ENCODE results near the gene ZFYVE21. TPM values are rescaled to one million over a fixed set of nuclear protein-coding genes. Genes with fewer than 3 reads are reported as not detected.

ZFYVE21 gene
- total RNA-seq, 1 experiment from 2014 or later, result 31.3 TPM

DNA sequence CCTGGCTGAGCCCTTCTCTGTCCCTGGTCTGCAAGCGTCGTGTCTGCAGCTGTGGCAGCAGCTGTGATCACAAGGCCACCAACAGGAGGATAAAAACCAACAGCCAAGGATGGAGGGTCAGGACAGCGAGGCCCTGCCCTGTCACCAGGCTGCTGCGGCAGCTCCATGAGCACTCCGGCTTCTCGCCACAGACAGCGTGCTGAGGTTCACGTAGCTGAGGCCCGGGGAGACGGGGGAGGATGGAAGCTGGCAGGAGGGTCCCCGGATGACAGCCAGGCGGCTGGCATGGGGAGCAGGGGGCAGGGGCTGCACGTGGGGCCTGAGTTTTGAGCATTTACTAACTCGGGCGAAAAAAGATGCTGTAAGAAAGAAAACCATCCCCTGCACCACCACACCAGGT is 5.8 kb upstream of the ZFYVE21 start:
- ChIA-PET RAD21 (ENCODE audit: low non-redundant PET in 1 of 2, low total read pairs in 2 of 2, uncharacterized antibody in 2 of 2, unreplicated experiment in 2 of 2) (interaction anchor here in 1 of 2 experiments (0.6 kb wide), 1 partner anchor 181 kb away, joined by 3 read pairs; the partner anchor contains the start of gene TRMT61A), POLR2A (no interaction called here), CTCF (no interaction called here)
- peaks cover 8% of the 10 kb centered on the region; the same call in 1 of the 2 replicates for H4K20me1 ChIP-seq (ENCODE audit: insufficient read depth)
- H3K9me2 ChIP-seq (ENCODE audit: insufficient read depth), result no peaks in the 10 kb centered on the region
- peaks cover 8 to 48% of the 10 kb centered on the region in 2 experiments; a peak in 3 of 4 replicates for H3K36me3 ChIP-seq (ENCODE audit: control insufficient read depth in 1 of 2, insufficient read depth in 2 of 2, low read length in 2 of 2)
- ATAC-seq (no peak), DNase-seq (ENCODE audit: low read depth, low spot score) (no peak)
- H3K9ac ChIP-seq (ENCODE audit: low read length), result no peak overlapping the region
- no peak overlapping the region; the same call in 1 of the 2 replicates for H3K27ac ChIP-seq (ENCODE audit: low read depth, low read length)
- no peaks in the 10 kb centered on the region for H3K27me3 ChIP-seq (ENCODE audit: insufficient read depth, low read length)
- no peaks in the 10 kb centered on the region for H3K9me3 ChIP-seq (ENCODE audit: control insufficient read depth in 1 of 2, insufficient read depth in 1 of 2, low read depth in 1 of 2, low read length in 2 of 2)
- no peak overlapping the region for H2AFZ ChIP-seq (ENCODE audit: low read depth, low read length, poor library complexity, severe bottlenecking)
- TF ChIP-seq ZNF274 (IDR thresholded peaks at IDR 0.05; ENCODE audit: low read depth, low read length) (no peak), FOSL1 (IDR thresholded peaks at IDR 0.05; ENCODE audit: low read depth) (no peak), POLR2AphosphoS5 (IDR thresholded peaks at IDR 0.05; ENCODE audit: low read depth, low read length) (0 out of 2 replicates have a peak, but pooled peaks have one; percentile 11)
- TF ChIP-seq, protein P1, sequence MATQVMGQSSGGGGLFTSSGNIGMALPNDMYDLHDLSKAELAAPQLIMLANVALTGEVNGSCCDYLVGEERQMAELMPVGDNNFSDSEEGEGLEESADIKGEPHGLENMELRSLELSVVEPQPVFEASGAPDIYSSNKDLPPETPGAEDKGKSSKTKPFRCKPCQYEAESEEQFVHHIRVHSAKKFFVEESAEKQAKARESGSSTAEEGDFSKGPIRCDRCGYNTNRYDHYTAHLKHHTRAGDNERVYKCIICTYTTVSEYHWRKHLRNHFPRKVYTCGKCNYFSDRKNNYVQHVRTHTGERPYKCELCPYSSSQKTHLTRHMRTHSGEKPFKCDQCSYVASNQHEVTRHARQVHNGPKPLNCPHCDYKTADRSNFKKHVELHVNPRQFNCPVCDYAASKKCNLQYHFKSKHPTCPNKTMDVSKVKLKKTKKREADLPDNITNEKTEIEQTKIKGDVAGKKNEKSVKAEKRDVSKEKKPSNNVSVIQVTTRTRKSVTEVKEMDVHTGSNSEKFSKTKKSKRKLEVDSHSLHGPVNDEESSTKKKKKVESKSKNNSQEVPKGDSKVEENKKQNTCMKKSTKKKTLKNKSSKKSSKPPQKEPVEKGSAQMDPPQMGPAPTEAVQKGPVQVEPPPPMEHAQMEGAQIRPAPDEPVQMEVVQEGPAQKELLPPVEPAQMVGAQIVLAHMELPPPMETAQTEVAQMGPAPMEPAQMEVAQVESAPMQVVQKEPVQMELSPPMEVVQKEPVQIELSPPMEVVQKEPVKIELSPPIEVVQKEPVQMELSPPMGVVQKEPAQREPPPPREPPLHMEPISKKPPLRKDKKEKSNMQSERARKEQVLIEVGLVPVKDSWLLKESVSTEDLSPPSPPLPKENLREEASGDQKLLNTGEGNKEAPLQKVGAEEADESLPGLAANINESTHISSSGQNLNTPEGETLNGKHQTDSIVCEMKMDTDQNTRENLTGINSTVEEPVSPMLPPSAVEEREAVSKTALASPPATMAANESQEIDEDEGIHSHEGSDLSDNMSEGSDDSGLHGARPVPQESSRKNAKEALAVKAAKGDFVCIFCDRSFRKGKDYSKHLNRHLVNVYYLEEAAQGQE (IDR thresholded peaks at IDR 0.05; ENCODE audit: low read depth), result no peak
- H3K4me3 ChIP-seq (replicated peaks in 1 of 2; ENCODE audit: low read depth in 1 of 2, low read length in 2 of 2), result no peak overlapping the region
- peaks cover 42% of the 10 kb centered on the region for H3K79me2 ChIP-seq (ENCODE audit: insufficient read depth, low read length)
- peaks cover 6 to 12% of the 10 kb centered on the region in 2 experiments for H3K4me1 ChIP-seq (ENCODE audit: control insufficient read depth in 1 of 2, insufficient read depth in 2 of 2, low read length in 2 of 2)
- no peak overlapping the region for H3K4me2 ChIP-seq (ENCODE audit: low read length)
- BruUV-seq (replicated peaks), result no TSS peak
- intact Hi-C loops (cut with micrococcal nuclease), result no loop called here

DNA sequence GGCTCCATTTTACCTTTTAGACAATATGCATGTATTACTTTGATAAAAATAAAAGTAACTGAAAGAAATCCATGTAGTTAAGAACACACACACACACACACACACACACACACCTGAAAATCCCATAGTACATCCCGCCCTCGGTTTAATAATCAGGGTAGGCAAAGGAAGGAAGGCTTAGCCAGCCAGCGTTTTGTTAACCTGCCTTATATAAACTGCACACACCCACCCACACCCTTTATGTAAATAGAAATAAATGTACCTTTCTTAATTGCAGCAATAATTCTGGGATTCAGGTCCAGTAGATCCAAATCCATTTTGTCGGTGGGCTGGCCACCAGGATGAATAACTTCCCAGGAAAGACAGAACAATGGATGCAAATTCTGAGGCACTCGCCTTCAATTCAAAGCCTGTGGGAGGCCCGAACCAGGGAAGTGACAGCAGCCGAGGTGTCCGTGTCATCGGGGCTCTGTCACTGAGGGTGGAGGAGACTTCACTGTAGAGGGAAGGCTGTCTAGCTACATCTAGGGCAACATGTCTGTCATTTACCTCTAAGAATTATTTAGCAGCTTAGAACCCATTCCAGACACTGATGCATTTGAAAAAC is 4.7 kb upstream of the ZFYVE21 start:
- H2AFZ ChIP-seq (ENCODE audit: low read depth, low read length, poor library complexity, severe bottlenecking), result no peak overlapping the region
- ChIA-PET POLR2A (no interaction called here), RAD21 (ENCODE audit: low non-redundant PET in 1 of 2, low total read pairs in 2 of 2, uncharacterized antibody in 2 of 2, unreplicated experiment in 2 of 2) (no interaction called here), CTCF (no interaction called here)
- DNase-seq (ENCODE audit: low read depth, low spot score), result no peak
- peaks cover 7 to 39% of the 10 kb centered on the region in 2 experiments; a peak in 3 of 4 replicates for H3K36me3 ChIP-seq (ENCODE audit: control insufficient read depth in 1 of 2, insufficient read depth in 2 of 2, low read length in 2 of 2)
- no peak for ATAC-seq
- no peak overlapping the region for H3K27ac ChIP-seq (ENCODE audit: low read depth, low read length)
- H3K9ac ChIP-seq (ENCODE audit: low read length), result no peak overlapping the region
- H3K9me2 ChIP-seq (ENCODE audit: insufficient read depth), result no peaks in the 10 kb centered on the region
- H4K20me1 ChIP-seq (ENCODE audit: insufficient read depth), result peaks cover 8% of the 10 kb centered on the region; the same call in 1 of the 2 replicates
- no peak overlapping the region for H3K4me2 ChIP-seq (ENCODE audit: low read length)
- intact Hi-C loops (cut with micrococcal nuclease), result no loop called here
- H3K4me1 ChIP-seq (ENCODE audit: control insufficient read depth in 1 of 2, insufficient read depth in 2 of 2, low read length in 2 of 2), result peaks cover 6 to 12% of the 10 kb centered on the region in 2 experiments
- no peak overlapping the region for H3K4me3 ChIP-seq (replicated peaks in 1 of 2; ENCODE audit: low read depth in 1 of 2, low read length in 2 of 2)
- no TSS peak for BruUV-seq (replicated peaks)
- no peaks in the 10 kb centered on the region for H3K9me3 ChIP-seq (ENCODE audit: control insufficient read depth in 1 of 2, insufficient read depth in 1 of 2, low read depth in 1 of 2, low read length in 2 of 2)
- peaks cover 47% of the 10 kb centered on the region for H3K79me2 ChIP-seq (ENCODE audit: insufficient read depth, low read length)
- H3K27me3 ChIP-seq (ENCODE audit: insufficient read depth, low read length), result no peaks in the 10 kb centered on the region
- no peak for TF ChIP-seq ZFX (IDR thresholded peaks at IDR 0.05)
- TF ChIP-seq POLR2A (IDR thresholded peaks at IDR 0.05; ENCODE audit: borderline replicate concordance, extremely low read depth, insufficient read depth, insufficient read length), result no peak
- no peak for TF ChIP-seq EGR1 (IDR thresholded peaks at IDR 0.05; ENCODE audit: low read depth)
- TF ChIP-seq ELF1 (IDR thresholded peaks at IDR 0.05; ENCODE audit: borderline replicate concordance, low read depth), result no peak
- no peak for TF ChIP-seq SP1 (IDR thresholded peaks at IDR 0.05; ENCODE audit: low read depth)
- TF ChIP-seq, protein P2, sequence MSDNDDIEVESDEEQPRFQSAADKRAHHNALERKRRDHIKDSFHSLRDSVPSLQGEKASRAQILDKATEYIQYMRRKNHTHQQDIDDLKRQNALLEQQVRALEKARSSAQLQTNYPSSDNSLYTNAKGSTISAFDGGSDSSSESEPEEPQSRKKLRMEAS (IDR thresholded peaks at IDR 0.05), result no peak
- no peak for TF ChIP-seq ZNF274 (IDR thresholded peaks at IDR 0.05; ENCODE audit: low read depth, low read length)
- no peak for TF ChIP-seq CBX3 (IDR thresholded peaks at IDR 0.05; ENCODE audit: low read depth)
- TF ChIP-seq EZH2phosphoT487 (IDR thresholded peaks at IDR 0.05; ENCODE audit: borderline replicate concordance), result no peak
- no peak for TF ChIP-seq YY1 (IDR thresholded peaks at IDR 0.05; ENCODE audit: extremely low read depth, insufficient replicate concordance, low read depth, low read length)
- TF ChIP-seq, protein P3, sequence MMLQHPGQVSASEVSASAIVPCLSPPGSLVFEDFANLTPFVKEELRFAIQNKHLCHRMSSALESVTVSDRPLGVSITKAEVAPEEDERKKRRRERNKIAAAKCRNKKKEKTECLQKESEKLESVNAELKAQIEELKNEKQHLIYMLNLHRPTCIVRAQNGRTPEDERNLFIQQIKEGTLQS (IDR thresholded peaks at IDR 0.05), result no peak
- TF ChIP-seq RAD21 (IDR thresholded peaks at IDR 0.05; ENCODE audit: low read depth), result no peak
